ENCODE measurements around the gene VPS41.

VPS41 gene

DNA sequence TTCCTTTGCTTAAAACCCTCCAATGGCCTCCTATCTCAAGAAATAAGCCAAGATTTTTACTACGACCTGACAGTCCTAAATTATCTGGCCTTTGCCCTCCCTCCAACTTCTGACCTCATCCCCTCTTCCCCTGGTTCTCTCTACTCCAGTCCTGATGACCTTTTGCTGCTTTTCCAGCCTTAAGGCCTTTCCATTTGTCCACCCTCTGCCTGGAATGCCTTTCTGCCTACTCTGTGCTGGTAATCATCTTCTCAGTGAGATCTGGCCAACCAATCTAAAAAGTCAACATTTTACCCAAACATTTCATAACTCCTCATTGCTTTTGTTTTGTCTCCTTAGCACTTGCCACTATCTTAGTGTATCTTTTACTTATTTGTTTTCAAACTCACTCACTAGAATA is 75.7 kb downstream of the VPS41 start:
- Histone ChIP-seq H3K9me3 (ENCODE audit: control insufficient read depth, low read length) (no peaks in the 10 kb centered on the region), H3K4me1 (ENCODE audit: control insufficient read depth, insufficient read depth, low read length, poor library complexity, severe bottlenecking) (peaks cover 4% of the 10 kb centered on the region), H3K4me3 (ENCODE audit: extremely low read depth, insufficient read depth, low read length, poor library complexity, severe bottlenecking) (no peak overlapping the region), H3K27ac (ENCODE audit: low read depth, low read length, severe bottlenecking) (no peak overlapping the region), H3K36me3 (ENCODE audit: control insufficient read depth, insufficient read depth, low read length) (no peaks in the 10 kb centered on the region)
- WGBS, 2 experiments (ENCODE audit: insufficient coverage in 2 of 2): 50 to 56% methylated on average over 1 of the region's 1 CpG

DNA sequence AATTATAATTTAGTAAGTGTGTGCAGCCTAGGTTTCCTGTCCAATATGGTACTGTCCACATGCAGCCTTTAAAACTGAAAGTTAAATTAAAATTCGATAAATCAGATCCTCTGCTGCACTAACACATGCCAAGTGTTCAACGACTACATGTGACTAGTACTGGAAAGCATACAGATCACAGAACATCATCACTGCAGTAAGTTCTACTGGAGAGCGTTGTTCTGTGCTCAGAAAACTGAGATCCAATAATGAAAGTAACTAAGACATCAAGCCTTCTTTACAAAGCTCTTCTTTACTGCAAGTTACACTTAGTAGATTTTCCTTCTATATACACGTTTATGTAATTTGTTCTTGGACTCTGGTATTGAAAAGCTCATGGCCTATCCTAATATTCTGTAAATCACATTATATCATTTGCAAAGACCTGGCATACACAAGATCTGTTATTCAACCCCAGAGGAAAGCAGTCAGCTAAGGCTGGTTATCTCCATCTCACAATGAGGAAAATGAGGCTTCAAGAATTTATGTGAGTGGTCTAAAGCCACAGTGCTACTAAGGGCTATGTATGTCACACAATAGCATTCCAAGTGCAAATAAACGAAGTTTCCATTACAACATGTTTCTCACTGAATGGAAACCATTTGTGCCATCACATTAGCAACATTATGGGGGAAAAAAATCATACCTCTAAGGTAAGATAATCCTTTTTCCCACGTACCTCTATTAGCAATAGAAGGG is 77.6 kb downstream of the VPS41 start:
- Histone ChIP-seq H3K4me3 (ENCODE audit: extremely low read depth, insufficient read depth, low read length, poor library complexity, severe bottlenecking) (no peak overlapping the region), H3K9me3 (ENCODE audit: control insufficient read depth, low read length) (no peaks in the 10 kb centered on the region), H3K27ac (ENCODE audit: low read depth, low read length, severe bottlenecking) (no peak overlapping the region), H3K4me1 (ENCODE audit: control insufficient read depth, insufficient read depth, low read length, poor library complexity, severe bottlenecking) (peaks cover 4% of the 10 kb centered on the region), H3K36me3 (ENCODE audit: control insufficient read depth, insufficient read depth, low read length) (no peaks in the 10 kb centered on the region)
- WGBS, 2 experiments (ENCODE audit: insufficient coverage in 2 of 2): 77 to 93% methylated on average over 3 of the region's 6 CpGs

GRCh38 chr7:38830826-38831225 is 78.2 kb downstream of the VPS41 start:
- no peak overlapping the region for H3K4me3 ChIP-seq (ENCODE audit: extremely low read depth, insufficient read depth, low read length, poor library complexity, severe bottlenecking)
- WGBS, 2 experiments (ENCODE audit: insufficient coverage in 2 of 2): 67% methylated on average over 1 of the region's 2 CpGs; no CpG with 5 or more reads in 1 of the 2 experiments
- H3K27ac ChIP-seq (ENCODE audit: low read depth, low read length, severe bottlenecking): no peak overlapping the region

DNA sequence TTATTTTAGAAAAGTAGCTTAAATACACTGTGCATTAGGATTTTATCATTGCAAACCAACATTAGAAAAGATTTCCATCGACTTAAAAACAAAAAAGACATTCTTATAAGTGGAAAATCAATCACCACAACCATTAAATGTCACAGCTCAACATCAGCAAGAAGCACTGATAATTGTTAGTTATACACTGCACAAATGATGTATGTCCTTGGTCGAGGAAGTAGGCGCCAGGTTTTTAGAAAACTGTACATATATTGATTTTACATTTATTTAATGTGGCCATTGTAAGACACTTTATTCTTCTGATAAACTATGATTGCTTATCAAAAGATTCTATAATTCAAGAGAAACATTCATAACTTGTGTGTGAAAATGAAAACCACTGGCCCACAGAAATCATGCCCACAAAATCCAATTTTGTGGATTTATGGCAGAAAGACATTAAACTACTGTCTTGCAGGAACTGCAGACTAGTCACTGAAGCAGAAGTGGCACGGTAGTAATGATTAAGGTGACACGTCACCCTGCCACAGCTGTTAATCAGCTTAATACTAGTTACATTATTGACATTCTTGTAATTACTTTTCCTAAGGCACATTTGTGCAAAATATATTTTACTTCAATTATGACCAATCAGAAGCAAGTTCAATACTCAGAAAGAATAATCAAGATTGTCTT is 79.4 kb downstream of the VPS41 start:
- H3K9me3 ChIP-seq (ENCODE audit: control insufficient read depth, low read length): no peaks in the 10 kb centered on the region
- 88% methylated on average over 1 of the region's 5 CpGs; no CpG with 5 or more reads in 1 of the 2 experiments for WGBS, 2 experiments (ENCODE audit: insufficient coverage in 2 of 2)
- no peaks in the 10 kb centered on the region for H3K36me3 ChIP-seq (ENCODE audit: control insufficient read depth, insufficient read depth, low read length)
- H3K4me3 ChIP-seq (ENCODE audit: extremely low read depth, insufficient read depth, low read length, poor library complexity, severe bottlenecking): no peak overlapping the region
- no peak overlapping the region for H3K27ac ChIP-seq (ENCODE audit: low read depth, low read length, severe bottlenecking)
- peaks cover 13% of the 10 kb centered on the region for H3K4me1 ChIP-seq (ENCODE audit: control insufficient read depth, insufficient read depth, low read length, poor library complexity, severe bottlenecking)

More at GRCh38 chr7:38830826-38831225, 78.2 kb downstream of the VPS41 start:
- Histone ChIP-seq H3K36me3 (ENCODE audit: control insufficient read depth, insufficient read depth, low read length) (no peaks in the 10 kb centered on the region), H3K4me1 (ENCODE audit: control insufficient read depth, insufficient read depth, low read length, poor library complexity, severe bottlenecking) (peaks cover 8% of the 10 kb centered on the region), H3K9me3 (ENCODE audit: control insufficient read depth, low read length) (no peaks in the 10 kb centered on the region)

DNA sequence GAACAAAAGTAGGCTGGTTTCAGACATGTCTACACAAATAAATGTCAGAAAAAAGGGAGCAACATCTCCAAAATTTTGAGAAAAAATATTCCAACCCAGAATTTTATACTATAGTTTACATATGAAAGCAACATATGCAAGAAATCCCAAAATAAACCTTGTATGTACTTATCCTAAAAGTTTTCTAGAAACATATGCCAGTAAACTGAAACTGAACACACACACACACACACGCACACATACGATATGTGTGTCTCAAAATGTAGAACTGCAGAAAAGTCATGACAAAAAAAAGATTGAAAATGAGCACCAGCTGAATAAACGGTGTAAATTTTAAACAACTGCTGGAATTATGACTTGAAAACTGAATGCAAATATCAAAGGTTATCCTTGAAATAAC is 81.0 kb downstream of the VPS41 start:
- Histone ChIP-seq H3K4me1 (ENCODE audit: control insufficient read depth, insufficient read depth, low read length, poor library complexity, severe bottlenecking) (peaks cover 10% of the 10 kb centered on the region), H3K27ac (ENCODE audit: low read depth, low read length, severe bottlenecking) (no peak overlapping the region), H3K4me3 (ENCODE audit: extremely low read depth, insufficient read depth, low read length, poor library complexity, severe bottlenecking) (no peak overlapping the region), H3K36me3 (ENCODE audit: control insufficient read depth, insufficient read depth, low read length) (no peaks in the 10 kb centered on the region), H3K9me3 (ENCODE audit: control insufficient read depth, low read length) (no peaks in the 10 kb centered on the region)
- no CpG with 5 or more reads among the region's 3 CpGs for WGBS, 2 experiments (ENCODE audit: insufficient coverage in 2 of 2)

DNA sequence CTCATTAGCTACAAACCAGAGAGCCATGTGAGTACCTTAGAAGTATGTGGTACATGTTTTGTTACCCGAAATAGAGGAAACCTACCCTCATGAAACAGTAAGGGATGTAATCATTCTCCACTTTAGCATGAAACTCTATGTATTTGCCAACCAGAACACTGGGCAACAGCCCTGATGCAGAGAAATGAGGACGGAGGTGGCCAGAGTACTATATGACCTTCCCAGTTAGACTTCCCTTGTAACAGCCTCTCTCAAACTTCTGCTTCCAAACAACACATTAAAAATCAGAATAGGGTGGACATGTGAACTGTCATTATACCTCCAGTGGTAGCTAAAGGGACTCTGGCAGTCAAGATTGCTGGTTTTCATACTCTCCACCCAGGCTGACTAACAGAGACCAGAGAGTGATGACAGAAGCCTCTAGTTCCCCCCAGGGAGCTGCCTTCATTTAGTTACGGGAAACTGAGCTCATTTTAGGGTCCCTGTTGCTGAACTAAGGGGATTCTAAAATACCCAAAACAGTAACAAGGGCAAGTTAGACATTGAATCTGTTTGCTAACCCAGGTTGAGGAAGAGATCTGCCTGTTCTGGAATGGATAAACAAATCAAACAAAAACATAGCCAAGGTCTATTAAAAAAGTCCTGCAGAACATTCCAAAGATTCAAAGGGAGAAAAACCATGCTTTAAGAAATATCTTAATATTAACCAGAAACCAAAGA is 83.1 kb downstream of the VPS41 start:
- Histone ChIP-seq H3K4me3 (ENCODE audit: extremely low read depth, insufficient read depth, low read length, poor library complexity, severe bottlenecking) (no peak overlapping the region), H3K4me1 (ENCODE audit: control insufficient read depth, insufficient read depth, low read length, poor library complexity, severe bottlenecking) (peaks cover 10% of the 10 kb centered on the region), H3K9me3 (ENCODE audit: control insufficient read depth, low read length) (no peaks in the 10 kb centered on the region), H3K27ac (ENCODE audit: low read depth, low read length, severe bottlenecking) (no peak overlapping the region), H3K36me3 (ENCODE audit: control insufficient read depth, insufficient read depth, low read length) (no peaks in the 10 kb centered on the region)
- WGBS, 2 experiments (ENCODE audit: insufficient coverage in 2 of 2): 50 to 90% methylated on average over 1 to 2 of the region's 3 CpGs

DNA sequence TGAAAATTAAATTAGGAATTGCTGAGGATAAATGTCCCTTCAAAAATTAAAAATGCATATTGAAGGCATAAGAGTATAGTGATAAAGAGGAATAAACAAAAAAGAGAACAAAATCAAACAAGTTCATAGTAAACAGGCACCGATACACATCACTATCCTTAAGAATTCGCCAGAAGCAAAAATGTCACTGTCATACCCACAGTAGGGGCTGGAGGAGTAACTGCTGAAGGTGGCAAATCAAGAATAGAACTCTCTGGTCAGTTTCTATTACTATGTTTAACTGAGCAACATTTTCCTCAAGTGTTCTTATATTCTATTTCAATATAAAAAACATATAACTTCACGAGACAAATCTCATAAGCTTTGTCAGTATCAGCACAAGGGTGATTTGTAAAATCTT is 84.0 kb downstream of the VPS41 start:
- H3K27ac ChIP-seq (ENCODE audit: low read depth, low read length, severe bottlenecking): no peak overlapping the region
- no peaks in the 10 kb centered on the region for H3K36me3 ChIP-seq (ENCODE audit: control insufficient read depth, insufficient read depth, low read length)
- no CpG with 5 or more reads among the region's 3 CpGs for WGBS, 2 experiments (ENCODE audit: insufficient coverage in 2 of 2)
- peaks cover 10% of the 10 kb centered on the region for H3K4me1 ChIP-seq (ENCODE audit: control insufficient read depth, insufficient read depth, low read length, poor library complexity, severe bottlenecking)
- no peak overlapping the region for H3K4me3 ChIP-seq (ENCODE audit: extremely low read depth, insufficient read depth, low read length, poor library complexity, severe bottlenecking)
- H3K9me3 ChIP-seq (ENCODE audit: control insufficient read depth, low read length): no peaks in the 10 kb centered on the region

- no CpG with 5 or more reads among the region's 1 CpG for WGBS, 2 experiments (ENCODE audit: insufficient coverage in 2 of 2)
- Histone ChIP-seq H3K36me3 (ENCODE audit: control insufficient read depth, insufficient read depth, low read length) (peaks cover 9% of the 10 kb centered on the region), H3K4me3 (ENCODE audit: extremely low read depth, insufficient read depth, low read length, poor library complexity, severe bottlenecking) (no peak overlapping the region), H3K4me1 (ENCODE audit: control insufficient read depth, insufficient read depth, low read length, poor library complexity, severe bottlenecking) (peaks cover 10% of the 10 kb centered on the region), H3K27ac (ENCODE audit: low read depth, low read length, severe bottlenecking) (no peak overlapping the region), H3K9me3 (ENCODE audit: control insufficient read depth, low read length) (no peaks in the 10 kb centered on the region)
Observed at GRCh38 chr7:38822549-38822948, 86.4 kb downstream of the VPS41 start.

DNA sequence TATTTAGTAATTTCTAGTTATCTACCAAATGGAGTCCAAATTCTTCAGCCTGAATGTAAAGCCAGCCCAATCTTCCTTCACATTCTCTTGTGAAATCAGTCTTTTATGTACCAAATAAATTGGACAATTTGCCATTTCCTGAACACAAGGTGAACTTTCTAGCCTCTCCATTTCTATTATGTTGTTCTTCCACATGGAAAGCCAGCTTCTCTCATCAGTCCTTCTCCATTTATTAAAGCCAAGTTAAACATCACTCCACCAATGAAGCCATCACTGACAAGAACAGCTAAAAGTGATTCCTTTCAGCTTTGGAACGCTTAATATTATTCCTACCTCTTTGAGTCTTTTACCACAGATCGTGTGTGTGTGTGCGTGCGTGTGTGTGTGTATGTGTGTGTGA is 88.4 kb downstream of the VPS41 start:
- no peak overlapping the region for H3K27ac ChIP-seq (ENCODE audit: low read depth, low read length, severe bottlenecking)
- WGBS, 2 experiments (ENCODE audit: insufficient coverage in 2 of 2): no CpG with 5 or more reads among the region's 4 CpGs
- H3K36me3 ChIP-seq (ENCODE audit: control insufficient read depth, insufficient read depth, low read length): peaks cover 23% of the 10 kb centered on the region
- no peak overlapping the region for H3K4me3 ChIP-seq (ENCODE audit: extremely low read depth, insufficient read depth, low read length, poor library complexity, severe bottlenecking)
- H3K4me1 ChIP-seq (ENCODE audit: control insufficient read depth, insufficient read depth, low read length, poor library complexity, severe bottlenecking): peaks cover 3% of the 10 kb centered on the region
- no peaks in the 10 kb centered on the region for H3K9me3 ChIP-seq (ENCODE audit: control insufficient read depth, low read length)

DNA sequence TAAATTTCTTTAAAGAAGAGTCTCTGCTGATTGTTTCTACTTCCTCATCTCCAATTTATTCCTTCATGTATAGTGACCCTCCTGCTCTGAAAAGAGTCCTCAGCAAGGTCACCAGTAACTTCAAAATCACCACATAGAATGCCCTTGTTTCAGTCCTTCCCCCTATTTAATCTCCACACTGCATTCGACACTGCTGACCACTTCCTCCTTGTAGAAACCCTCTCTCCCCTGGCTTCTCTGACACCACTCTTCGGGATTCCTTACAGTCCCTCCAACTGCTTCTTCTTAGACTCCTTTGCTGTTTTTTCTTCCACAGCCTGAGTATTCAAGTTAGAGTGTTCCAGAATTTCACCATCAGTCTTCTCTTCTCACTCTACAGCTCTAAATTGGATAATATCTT is 89.5 kb downstream of the VPS41 start:
- Histone ChIP-seq H3K9me3 (ENCODE audit: control insufficient read depth, low read length) (no peaks in the 10 kb centered on the region), H3K27ac (ENCODE audit: low read depth, low read length, severe bottlenecking) (no peak overlapping the region), H3K36me3 (ENCODE audit: control insufficient read depth, insufficient read depth, low read length) (peaks cover 25% of the 10 kb centered on the region), H3K4me1 (ENCODE audit: control insufficient read depth, insufficient read depth, low read length, poor library complexity, severe bottlenecking) (no peaks in the 10 kb centered on the region), H3K4me3 (ENCODE audit: extremely low read depth, insufficient read depth, low read length, poor library complexity, severe bottlenecking) (no peak overlapping the region)
- 76 to 91% methylated on average over 2 of the region's 2 CpGs for WGBS, 2 experiments (ENCODE audit: insufficient coverage in 2 of 2)
